SHP77 (cell line): Measurements from ENCODE around the gene TNFRSF14.
A peak's percentile ranks its signal among the peaks of the same experiment; 100 is the strongest.

Source experiments
- DNase-seq, 2 experiments: peaks; one replicate each; lab custom pipeline; 2025; lab: John Stamatoyannopoulos, UW

TNFRSF14 gene

GRCh38 chr1:2602866-2603520 is 46.8 kb downstream of the TNFRSF14 start:
- DNase-seq: no peak

DNA sequence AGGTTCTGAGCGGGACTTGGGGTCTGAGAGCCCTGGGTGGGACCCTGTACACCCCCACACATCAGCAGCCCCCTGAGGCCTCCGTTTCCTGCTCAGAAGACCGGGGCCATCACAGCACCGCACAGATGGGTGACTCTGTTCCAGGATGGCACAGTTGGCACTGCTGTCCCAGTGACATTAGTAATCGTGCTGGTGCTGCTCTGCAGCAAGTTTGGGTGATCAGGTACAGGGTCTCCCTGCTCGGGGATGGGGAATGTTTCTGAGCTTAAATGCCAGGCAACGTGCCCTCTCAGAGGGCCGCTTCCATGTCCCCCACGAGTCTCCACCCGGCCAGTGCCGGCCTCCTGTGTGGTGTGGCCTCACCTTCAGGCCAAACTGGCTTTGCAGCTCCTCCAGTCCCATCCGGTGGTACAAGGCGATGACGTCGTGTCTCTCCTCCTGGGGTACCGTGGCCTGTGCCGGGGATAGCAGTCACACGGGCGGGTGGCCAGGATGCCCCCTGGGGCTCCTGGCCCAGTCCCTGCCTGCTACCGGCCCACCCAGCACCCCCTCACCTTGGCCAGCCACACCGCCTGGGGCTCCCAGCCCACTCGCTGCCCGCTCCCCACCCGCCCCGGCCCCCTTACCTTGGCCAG is 47.5 kb downstream of the TNFRSF14 start:
- DNase-seq: no peak

- DNase-seq: no peak
These were observed 48.1 kb downstream of the TNFRSF14 start for GRCh38 chr1:2604156-2604843.

- no peak for DNase-seq
These were observed 48.8 kb downstream of the TNFRSF14 start for GRCh38 chr1:2604844-2605508.

DNA sequence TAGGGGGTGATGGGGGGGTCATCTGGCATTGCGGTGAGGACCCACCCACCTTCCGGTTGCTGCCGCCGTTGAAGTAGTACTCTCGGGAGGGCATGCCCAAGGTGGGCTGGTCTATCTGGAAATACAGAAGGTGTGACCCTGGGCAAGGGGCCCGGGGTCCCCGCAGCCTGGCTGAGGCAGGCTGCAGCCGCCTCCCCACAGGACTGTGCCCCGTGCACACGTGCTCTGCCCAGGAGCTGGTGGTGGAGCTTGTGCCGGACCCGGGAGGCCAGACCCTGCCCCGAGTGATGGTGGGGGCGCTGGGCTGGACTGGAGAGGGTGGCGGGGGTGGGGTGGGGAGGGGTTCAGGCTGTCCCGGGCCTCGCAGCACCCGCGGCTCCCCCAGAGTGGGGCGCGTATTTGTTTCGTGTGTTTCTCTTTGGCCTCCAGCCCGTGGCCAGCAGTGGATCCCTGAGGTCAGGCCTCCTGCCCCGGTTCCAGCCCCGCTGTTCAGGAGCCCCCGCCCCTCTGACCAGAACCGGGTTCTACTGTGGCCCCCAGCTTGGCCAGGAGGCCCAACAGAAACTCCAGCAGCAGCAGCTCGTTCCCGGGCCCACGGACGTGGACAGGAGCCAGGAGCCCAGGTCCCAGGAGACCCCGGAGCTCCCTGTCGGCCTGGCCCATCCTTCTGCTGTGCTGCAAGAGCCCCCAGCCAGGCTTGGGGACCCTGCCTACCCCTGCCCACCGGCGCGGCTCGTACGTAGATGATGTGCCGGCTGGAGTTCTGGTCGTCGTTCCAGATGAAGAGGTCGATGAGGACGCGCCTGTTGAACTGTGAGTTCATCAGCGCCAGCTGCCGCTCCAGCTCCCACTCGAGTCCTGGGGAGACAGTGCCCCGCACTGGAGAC is 49.6 kb downstream of the TNFRSF14 start:
- no peak for DNase-seq

- DNase-seq: no peak
These were observed 50.3 kb downstream of the TNFRSF14 start for GRCh38 chr1:2606396-2606880.

- no peak for DNase-seq
These were observed 50.9 kb downstream of the TNFRSF14 start for GRCh38 chr1:2606881-2607621.

DNA sequence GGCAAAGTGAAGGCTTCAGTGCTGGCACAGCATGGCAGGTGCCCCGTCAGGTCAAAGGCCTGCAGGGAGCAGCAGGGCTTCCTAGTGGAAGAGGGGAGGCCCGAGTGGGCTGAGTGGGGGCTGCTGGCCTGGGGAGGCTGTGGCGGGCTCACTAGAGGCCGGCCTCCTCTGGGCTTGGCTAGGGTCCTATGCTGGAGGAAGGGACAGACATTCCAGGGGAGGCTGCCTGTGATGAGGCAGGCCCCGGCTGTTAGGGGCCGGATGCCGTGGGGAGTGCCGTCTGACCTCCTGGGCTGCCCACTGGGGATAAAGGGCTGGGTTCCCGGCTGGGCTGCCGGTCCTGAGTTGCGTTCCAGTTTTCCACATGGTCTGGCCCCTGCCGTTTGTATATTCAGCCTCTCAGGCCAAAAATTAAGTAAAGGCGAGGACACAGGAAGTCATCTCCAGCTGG is 51.5 kb downstream of the TNFRSF14 start:
- DNase-seq: no peak

DNA sequence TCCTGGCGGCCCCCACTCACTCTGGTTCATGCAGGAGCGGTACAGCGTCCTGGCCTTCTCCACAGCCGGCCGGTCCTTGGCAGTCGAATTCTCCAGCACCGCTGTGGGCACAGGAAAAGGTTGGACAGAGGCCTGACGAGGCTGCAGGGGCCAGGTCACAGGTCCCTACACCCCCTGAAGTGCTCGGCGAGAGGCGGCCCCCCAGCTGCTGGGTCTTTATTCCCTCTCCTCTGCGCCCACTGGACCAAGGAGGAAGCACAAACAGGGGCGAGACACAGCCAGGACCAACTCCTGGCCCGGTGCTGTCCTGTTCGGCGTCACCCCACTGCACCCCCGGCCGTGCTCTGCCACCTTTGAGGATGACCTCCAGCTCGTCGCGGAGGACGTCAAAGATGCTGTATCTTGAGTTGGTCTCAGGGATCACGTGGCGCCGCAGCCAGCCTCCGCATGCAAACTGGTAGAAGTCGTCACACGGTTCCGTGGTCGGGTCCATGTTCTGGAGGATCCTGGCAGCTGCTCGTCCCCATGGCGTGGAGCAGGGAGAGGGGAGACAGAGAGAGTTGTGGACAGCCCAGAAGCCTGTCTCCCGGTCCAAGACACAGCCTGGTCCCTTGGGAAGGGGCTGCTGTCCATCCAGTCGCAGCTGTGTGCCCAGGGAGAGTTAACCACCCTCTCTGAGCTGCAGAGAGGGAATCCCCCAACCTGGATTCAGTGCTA is 53.3 kb downstream of the TNFRSF14 start:
- DNase-seq: no peak

DNA sequence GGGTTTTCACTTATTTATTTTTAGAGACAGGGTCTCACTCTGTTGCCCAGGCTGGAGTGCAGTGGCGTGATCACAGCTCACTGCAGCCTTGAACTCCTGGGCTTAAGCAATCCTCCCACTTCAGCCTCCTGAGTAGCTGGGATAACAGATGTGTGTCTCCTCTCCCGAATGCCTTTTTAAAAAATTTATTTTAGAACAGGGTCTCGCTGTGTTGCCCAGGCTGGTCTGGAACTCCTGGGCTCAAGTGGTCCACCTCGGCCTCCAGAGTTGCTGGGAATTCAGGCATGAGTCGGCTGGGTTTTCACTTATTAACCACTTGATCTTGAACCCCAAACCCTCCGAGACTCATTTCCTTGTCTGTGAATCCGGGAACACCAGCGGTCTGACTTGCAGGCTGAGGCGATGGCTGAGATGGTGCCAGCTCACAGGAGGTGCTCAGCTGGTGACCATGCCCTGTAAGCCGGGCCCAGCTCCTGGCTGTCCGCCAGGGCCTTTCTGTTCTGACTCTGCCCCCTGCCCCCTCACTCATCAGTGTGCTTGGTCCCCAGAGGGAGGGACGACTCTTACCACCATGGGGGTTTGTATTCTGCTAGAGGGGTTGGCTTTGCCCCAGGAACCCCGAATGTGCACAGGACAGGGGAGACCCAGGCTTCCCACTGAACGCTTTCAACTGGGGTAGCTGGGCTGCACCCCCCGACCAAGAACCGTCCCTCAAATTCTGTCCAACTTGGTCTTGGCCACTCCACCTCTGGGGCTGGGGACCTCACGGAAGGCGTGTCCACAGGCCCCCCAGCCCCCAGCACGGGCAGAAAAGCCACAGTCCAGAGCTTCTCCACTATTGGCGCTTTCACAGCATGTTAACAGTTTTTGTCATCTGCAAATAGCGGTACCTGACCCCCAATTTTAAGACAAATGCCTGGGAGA is 54.1 kb downstream of the TNFRSF14 start:
- no peak for DNase-seq

GRCh38 chr1:2611031-2611501 is 54.9 kb downstream of the TNFRSF14 start:
- peak in 1 of 2 experiments; percentile 37 for DNase-seq

DNA sequence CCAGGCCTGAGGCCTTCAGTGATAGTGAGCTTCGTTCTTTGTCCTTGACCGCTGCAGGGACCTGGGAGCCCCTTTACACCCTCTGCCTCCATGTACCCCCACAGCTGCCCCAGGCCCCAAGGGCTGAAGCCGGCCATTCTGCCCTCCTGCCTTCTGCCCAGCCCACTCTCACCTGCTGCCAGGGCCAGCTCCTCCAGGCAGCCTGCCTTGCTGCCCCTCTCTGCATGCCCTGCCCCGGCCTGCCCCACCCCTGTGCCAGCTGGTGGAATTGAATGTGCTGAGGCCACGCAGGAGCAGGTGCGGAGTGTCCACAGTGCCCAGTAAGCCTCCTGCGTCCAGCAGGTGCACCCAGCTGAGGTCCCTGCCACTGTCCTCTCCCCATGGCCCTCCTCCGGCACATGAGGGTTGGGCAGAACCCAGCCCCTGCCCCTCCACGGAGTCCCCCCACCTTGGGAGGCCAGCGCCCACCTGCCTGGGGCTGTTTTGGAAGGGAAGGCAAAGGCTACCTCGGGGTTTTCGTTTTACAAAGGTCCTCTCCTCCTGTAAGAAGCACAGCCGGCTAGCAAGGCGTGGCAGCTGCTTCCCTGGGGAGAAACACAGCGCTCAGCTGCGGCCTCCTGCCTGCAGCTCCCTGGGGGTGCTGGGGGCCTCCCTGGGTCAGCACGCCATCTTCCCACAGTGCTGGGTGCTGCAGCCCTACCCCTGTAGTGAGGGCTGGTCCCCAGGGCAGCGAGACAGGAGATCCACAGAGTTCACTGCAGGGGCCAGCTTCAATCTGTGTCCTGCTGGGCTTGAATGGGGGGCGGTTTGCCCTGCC is 55.7 kb downstream of the TNFRSF14 start:
- DNase-seq: peak in 1 of 2 experiments; percentile 20

DNA sequence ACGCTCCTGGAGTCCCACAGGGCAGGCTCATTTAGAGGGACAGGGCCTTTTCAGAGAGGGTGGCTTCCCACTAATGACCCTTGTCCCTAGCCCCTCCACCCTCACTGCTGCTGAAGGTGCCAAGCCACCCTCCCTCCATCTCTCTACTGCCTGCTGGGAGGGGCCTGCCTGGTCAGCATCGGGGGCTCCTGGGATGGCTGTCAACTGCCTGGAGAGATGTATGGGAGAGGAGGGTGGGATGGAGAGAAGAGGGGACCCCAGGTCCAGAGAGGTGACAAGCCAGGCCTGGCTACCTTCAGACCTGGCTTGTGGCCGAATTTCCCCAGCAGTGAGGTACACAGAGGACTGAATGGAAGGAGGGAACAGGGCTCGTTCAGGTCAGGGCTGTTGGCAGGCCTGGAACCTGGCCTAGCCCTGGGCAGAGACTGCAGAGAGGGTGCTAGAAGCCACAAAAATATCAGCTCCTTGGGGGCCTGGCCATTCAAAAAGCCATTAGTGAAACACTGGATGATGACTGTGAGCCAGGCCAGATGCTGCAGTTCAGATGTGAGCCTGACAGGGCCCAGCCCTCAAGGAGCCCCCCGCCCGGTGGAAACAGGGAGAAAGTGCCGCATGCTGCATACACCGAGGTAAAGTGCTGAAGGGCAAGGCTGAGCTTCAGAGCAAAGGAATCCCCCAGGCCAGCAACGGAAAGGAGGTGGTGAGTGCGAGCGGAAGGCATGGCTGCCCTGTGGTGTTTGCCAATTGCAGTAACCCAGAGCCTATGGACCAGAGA is 56.6 kb downstream of the TNFRSF14 start:
- no peak for DNase-seq
